NCI-H2171 (cell line): ENCODE measurements around the gene CDH4.

Experiments used
- DNase-seq: peaks from one replicate; lab custom pipeline; 2025; lab: John Stamatoyannopoulos, UW

The CDH4 gene

GRCh38 chr20:61493798-61494305, 241.8 kb downstream of the CDH4 start:
- DNase-seq, result no peak

GRCh38 chr20:61494763-61495575, 242.9 kb downstream of the CDH4 start:
- DNase-seq, result no peak

- no peak for DNase-seq
These were observed 245.1 kb downstream of the CDH4 start for GRCh38 chr20:61497029-61497627.

- DNase-seq, result no peak
These were observed 247.9 kb downstream of the CDH4 start for GRCh38 chr20:61499859-61500554.

- no peak for DNase-seq
These were observed 248.8 kb downstream of the CDH4 start for GRCh38 chr20:61500791-61501321.

GRCh38 chr20:61502433-61502832, 250.4 kb downstream of the CDH4 start:
- no peak for DNase-seq

GRCh38 chr20:61503106-61503505, 251.0 kb downstream of the CDH4 start:
- no peak for DNase-seq

GRCh38 chr20:61505508-61505907, 253.4 kb downstream of the CDH4 start:
- DNase-seq, result no peak

- DNase-seq, result no peak
These were observed 255.7 kb downstream of the CDH4 start for GRCh38 chr20:61507778-61508177.

GRCh38 chr20:61508301-61509096, 256.4 kb downstream of the CDH4 start:
- no peak for DNase-seq

GRCh38 chr20:61510778-61511330, 258.8 kb downstream of the CDH4 start:
- DNase-seq, result no peak

GRCh38 chr20:61512475-61512874, 260.4 kb downstream of the CDH4 start:
- no peak for DNase-seq

GRCh38 chr20:61513124-61514017, 261.3 kb downstream of the CDH4 start:
- DNase-seq, result no peak

- no peak for DNase-seq
These were observed 261.9 kb downstream of the CDH4 start for GRCh38 chr20:61514018-61514365.

- DNase-seq, result no peak
These were observed 262.3 kb downstream of the CDH4 start for GRCh38 chr20:61514396-61514795.

GRCh38 chr20:61514805-61515505, 262.9 kb downstream of the CDH4 start:
- no peak for DNase-seq

- no peak for DNase-seq
These were observed 263.9 kb downstream of the CDH4 start for GRCh38 chr20:61515922-61516321.

GRCh38 chr20:61516346-61517208, 264.5 kb downstream of the CDH4 start:
- DNase-seq, result no peak

- DNase-seq, result no peak
These were observed 265.4 kb downstream of the CDH4 start for GRCh38 chr20:61517419-61517818.
